ENCODE results near the gene RMC1. TPM values are rescaled to one million over a fixed set of nuclear protein-coding genes. Genes with fewer than 3 reads are reported as not detected.

Gene RMC1
- total and polyA plus RNA-seq, 9 donors = 9.7 to 14.5 (median 13.1) TPM

DNA sequence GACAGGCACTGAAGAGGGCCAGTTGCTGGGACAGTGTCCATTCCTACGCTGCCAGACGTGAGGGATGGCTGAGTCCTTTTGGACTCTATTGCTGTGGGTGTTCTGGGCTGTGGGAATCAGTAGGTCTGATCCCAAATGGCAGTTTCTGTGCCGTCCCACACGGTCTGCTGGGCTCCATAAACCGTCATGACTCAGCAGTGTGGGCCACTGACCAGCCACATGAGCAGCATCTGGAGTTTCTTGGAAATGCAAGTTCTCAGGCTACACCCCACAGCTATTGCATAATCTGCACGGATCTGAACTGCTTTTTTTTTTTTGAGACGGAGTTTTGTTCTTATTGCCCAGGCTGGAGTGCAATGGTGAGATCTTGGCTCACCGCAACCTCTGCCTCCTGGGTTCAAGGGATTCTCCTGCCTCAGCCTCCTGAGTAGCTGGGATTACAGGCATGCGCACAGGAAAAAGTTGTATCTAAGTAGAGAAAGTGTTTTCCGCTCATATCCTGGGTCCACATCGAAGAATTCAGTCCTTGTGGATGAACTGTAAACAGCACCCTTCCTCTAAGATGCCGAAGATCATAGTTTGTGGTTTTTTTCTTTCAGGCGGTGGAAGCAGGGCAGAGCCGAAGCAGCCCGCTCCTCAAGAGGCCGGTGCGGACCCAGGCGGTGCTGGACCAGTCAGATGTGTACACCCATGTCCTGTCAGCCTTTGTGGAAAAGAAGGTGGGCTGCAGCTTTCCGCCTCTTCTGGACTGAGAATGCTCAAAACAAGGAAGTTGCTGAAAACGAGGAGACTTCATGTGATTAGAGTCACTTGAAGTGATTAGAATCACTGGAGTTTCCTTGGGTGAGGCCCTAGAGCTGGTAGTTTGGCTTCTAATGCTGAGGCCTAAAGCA, 25.5 kb downstream of the RMC1 start:
- WGBS (ENCODE audit: insufficient coverage) = 85% methylated on average over 16 of the region's 20 CpGs
- Histone ChIP-seq H3K27me3 (ENCODE audit: control insufficient read depth, insufficient read depth, low read length) (no peaks in the 10 kb centered on the region), H3K4me3 (ENCODE audit: low read length) (no peak overlapping the region), H3K36me3 (ENCODE audit: control insufficient read depth, insufficient read depth, low read length) (peaks cover 66% of the 10 kb centered on the region), H3K4me1 (ENCODE audit: control insufficient read depth, insufficient read depth, low read length) (no peaks in the 10 kb centered on the region), H3K27ac (ENCODE audit: low read length) (no peak overlapping the region), H3K9me3 (replicated peaks; ENCODE audit: control insufficient read depth, low read depth, low read length) (no peaks in the 10 kb centered on the region)
- no peak for DNase-seq

DNA sequence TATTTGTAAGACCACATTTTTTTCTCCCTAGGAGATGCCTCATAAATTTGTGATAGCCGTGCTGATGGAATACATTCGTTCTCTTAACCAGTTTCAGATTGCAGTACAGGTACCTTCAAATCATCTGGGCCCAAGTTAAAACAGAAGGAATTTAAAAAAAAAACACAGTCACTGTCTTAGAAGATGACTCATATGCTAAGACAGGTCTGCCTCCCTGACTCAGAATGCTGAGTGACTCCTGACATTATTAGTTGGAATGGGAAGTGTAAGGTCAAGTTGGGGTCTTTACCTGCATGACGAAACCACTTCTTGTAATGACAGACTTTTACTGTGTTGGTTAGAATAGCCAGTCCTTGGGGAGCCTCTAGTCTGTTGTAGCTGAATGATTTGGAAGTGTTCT, 26.3 kb downstream of the RMC1 start:
- Histone ChIP-seq H3K36me3 (ENCODE audit: control insufficient read depth, insufficient read depth, low read length) (peaks cover 72% of the 10 kb centered on the region), H3K9me3 (replicated peaks; ENCODE audit: control insufficient read depth, low read depth, low read length) (no peaks in the 10 kb centered on the region), H3K27me3 (ENCODE audit: control insufficient read depth, insufficient read depth, low read length) (no peaks in the 10 kb centered on the region), H3K4me3 (ENCODE audit: low read length) (no peak overlapping the region), H3K27ac (ENCODE audit: low read length) (no peak overlapping the region), H3K4me1 (ENCODE audit: control insufficient read depth, insufficient read depth, low read length) (no peaks in the 10 kb centered on the region)
- DNase-seq = no peak
- WGBS (ENCODE audit: insufficient coverage) = 76% methylated on average over 2 of the region's 3 CpGs

DNA sequence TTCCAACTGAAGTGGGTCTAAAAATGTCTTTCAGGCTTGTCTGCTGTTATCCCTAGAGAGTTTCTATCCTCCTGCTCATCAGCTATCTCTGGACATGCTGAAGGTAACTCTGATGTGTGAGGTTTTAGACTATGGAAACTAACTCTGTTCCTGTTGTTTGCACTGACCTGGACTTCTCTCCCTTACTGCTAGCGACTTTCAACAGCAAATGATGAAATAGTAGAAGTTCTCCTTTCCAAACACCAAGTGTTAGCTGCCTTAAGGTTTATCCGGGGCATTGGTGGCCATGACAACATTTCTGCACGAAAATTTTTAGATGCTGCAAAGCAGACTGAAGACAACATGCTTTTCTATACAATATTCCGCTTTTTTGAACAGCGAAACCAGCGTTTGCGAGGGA, 26.9 kb downstream of the RMC1 start:
- no peaks in the 10 kb centered on the region for H3K9me3 ChIP-seq (replicated peaks; ENCODE audit: control insufficient read depth, low read depth, low read length)
- no peak overlapping the region for H3K4me3 ChIP-seq (ENCODE audit: low read length)
- no peaks in the 10 kb centered on the region for H3K4me1 ChIP-seq (ENCODE audit: control insufficient read depth, insufficient read depth, low read length)
- WGBS (ENCODE audit: insufficient coverage) = 80% methylated on average over 4 of the region's 7 CpGs
- no peak for DNase-seq
- no peaks in the 10 kb centered on the region for H3K27me3 ChIP-seq (ENCODE audit: control insufficient read depth, insufficient read depth, low read length)
- H3K36me3 ChIP-seq (ENCODE audit: control insufficient read depth, insufficient read depth, low read length) = peaks cover 78% of the 10 kb centered on the region
- no peak overlapping the region for H3K27ac ChIP-seq (ENCODE audit: low read length)

DNA sequence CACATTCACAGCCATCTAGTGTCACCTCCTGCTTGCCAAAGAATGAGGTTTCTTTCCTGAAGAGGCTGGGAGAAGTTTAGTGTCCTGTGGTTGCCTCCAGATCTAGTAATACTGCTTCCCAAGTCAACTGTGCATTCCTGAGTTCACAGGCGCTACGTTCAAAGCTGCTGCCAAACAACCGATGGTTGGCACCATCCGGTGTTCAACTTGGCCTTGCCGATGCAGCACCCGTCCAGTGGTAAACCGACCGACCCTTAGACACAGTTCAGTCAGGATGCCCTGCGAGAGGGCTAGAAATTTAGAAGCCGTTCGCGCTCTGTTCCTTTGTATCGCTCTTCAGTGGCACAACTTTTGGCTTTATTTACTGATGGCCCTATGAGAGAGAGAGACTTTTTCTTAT, 28.6 kb downstream of the RMC1 start:
- H3K4me3 ChIP-seq (ENCODE audit: low read length) = no peak overlapping the region
- no peak for DNase-seq
- no peaks in the 10 kb centered on the region for H3K27me3 ChIP-seq (ENCODE audit: control insufficient read depth, insufficient read depth, low read length)
- H3K27ac ChIP-seq (ENCODE audit: low read length) = no peak overlapping the region
- peaks cover 78% of the 10 kb centered on the region for H3K36me3 ChIP-seq (ENCODE audit: control insufficient read depth, insufficient read depth, low read length)
- 91% methylated on average over 13 of the region's 13 CpGs for WGBS (ENCODE audit: insufficient coverage)
- H3K9me3 ChIP-seq (replicated peaks; ENCODE audit: control insufficient read depth, low read depth, low read length) = no peaks in the 10 kb centered on the region
- H3K4me1 ChIP-seq (ENCODE audit: control insufficient read depth, insufficient read depth, low read length) = peaks cover 15% of the 10 kb centered on the region

DNA sequence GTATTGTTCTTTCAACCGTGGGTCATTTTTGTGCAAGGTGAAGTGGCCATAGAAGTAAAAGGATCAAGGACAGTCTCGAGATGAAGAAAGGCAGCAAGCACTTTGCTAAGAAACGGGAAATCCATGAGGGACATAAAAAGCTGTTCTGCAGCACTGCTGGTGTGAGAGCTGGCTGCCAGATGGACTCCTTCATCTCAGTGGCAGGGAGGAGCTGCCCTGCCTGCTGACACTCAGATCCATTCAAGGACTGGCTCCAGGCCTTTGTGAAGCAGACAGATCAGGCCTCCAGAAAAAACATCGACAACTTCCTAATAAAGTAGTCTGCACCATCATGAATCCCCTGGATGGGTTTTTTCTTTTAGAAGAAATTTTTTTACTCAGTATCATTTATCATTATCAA, 29.5 kb downstream of the RMC1 start:
- no peak overlapping the region for H3K4me3 ChIP-seq (ENCODE audit: low read length)
- no peak overlapping the region for H3K27ac ChIP-seq (ENCODE audit: low read length)

DNA sequence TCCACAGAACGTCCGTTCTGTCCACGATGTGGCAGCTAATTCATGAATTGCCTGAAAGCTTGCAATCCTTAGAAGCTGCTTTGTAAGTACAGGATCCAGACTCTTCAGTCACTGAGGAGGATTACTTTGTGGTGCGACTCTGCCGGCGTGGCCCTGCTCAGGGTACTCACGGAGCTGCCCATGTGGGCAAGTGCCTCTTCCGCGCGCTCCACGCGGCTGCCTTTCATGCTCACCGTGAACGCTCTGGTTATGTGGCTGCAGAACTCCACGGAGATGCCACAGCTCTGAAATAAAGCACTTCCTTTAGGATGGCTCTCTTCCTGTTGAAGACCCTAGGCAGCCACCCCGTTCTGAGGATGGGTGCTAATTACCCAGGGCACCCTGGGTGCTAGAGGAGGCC, 31.0 kb downstream of the RMC1 start:
- Histone ChIP-seq H3K27ac (ENCODE audit: low read length) (no peak overlapping the region), H3K27me3 (ENCODE audit: control insufficient read depth, insufficient read depth, low read length) (no peaks in the 10 kb centered on the region), H3K4me3 (ENCODE audit: low read length) (no peak overlapping the region), H3K4me1 (ENCODE audit: control insufficient read depth, insufficient read depth, low read length) (peaks cover 32% of the 10 kb centered on the region), H3K36me3 (ENCODE audit: control insufficient read depth, insufficient read depth, low read length) (peaks cover 80% of the 10 kb centered on the region), H3K9me3 (replicated peaks; ENCODE audit: control insufficient read depth, low read depth, low read length) (no peaks in the 10 kb centered on the region)
- no peak for DNase-seq
- WGBS (ENCODE audit: insufficient coverage) = 93% methylated on average over 16 of the region's 16 CpGs

More for the DNA sequence above, 29.5 kb downstream of the RMC1 start:
- Histone ChIP-seq H3K36me3 (ENCODE audit: control insufficient read depth, insufficient read depth, low read length) (peaks cover 76% of the 10 kb centered on the region), H3K4me1 (ENCODE audit: control insufficient read depth, insufficient read depth, low read length) (peaks cover 23% of the 10 kb centered on the region), H3K9me3 (replicated peaks; ENCODE audit: control insufficient read depth, low read depth, low read length) (no peaks in the 10 kb centered on the region), H3K27me3 (ENCODE audit: control insufficient read depth, insufficient read depth, low read length) (no peaks in the 10 kb centered on the region)
- 50% methylated on average over 3 of the region's 4 CpGs for WGBS (ENCODE audit: insufficient coverage)
- DNase-seq = no peak

DNA sequence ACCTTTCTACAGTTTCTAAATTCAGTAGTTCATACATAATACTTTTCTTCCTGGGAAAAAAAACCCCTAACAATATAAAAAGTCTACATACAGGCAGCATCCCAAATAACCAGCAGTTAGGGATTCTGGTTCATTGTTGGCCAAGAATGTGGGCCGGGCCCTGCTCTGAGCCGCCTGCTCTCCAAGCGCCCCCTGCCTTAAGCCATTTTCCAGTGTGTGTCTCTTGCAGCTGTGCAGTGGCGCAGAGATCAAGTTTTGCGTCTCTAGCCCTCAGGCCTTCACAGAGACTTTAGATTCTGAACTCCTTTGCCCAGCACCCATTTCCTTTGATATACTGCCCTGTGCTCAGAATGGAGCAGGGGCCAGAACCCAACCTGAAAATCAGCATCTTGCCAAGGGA, 32.9 kb downstream of the RMC1 start:
- 54% methylated on average over 5 of the region's 5 CpGs for WGBS (ENCODE audit: insufficient coverage)
- Histone ChIP-seq H3K9me3 (replicated peaks; ENCODE audit: control insufficient read depth, low read depth, low read length) (no peaks in the 10 kb centered on the region), H3K36me3 (ENCODE audit: control insufficient read depth, insufficient read depth, low read length) (peaks cover 83% of the 10 kb centered on the region), H3K27me3 (ENCODE audit: control insufficient read depth, insufficient read depth, low read length) (no peaks in the 10 kb centered on the region), H3K4me3 (ENCODE audit: low read length) (no peak overlapping the region), H3K4me1 (ENCODE audit: control insufficient read depth, insufficient read depth, low read length) (peaks cover 41% of the 10 kb centered on the region), H3K27ac (ENCODE audit: low read length) (peak overlapping the region; percentile 49)
- DNase-seq = peak; percentile 61

DNA sequence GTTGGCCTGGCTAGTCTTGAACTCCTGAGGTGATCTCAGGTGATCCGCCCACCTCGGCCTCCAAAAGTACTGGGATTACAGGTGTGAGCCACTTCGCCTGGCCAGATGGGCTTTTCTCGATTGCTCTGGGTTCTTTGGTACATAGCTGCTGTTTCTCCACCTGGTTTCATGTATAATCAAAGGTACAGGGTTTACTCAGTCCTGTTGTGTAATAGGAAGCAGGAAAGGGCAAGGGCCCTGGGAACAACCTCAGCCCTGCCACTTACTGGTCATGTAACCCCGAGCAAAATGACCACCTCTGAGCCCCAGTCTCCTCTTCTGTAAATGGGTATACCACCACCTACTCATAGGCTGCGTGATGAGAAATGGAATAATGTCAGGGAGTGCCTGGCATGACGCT, 34.0 kb downstream of the RMC1 start:
- H3K4me3 ChIP-seq (ENCODE audit: low read length) = no peak overlapping the region
- H3K27me3 ChIP-seq (ENCODE audit: control insufficient read depth, insufficient read depth, low read length) = no peaks in the 10 kb centered on the region
- WGBS (ENCODE audit: insufficient coverage) = 95% methylated on average over 2 of the region's 7 CpGs
- peaks cover 44% of the 10 kb centered on the region for H3K4me1 ChIP-seq (ENCODE audit: control insufficient read depth, insufficient read depth, low read length)
- no peaks in the 10 kb centered on the region for H3K9me3 ChIP-seq (replicated peaks; ENCODE audit: control insufficient read depth, low read depth, low read length)
- H3K36me3 ChIP-seq (ENCODE audit: control insufficient read depth, insufficient read depth, low read length) = peaks cover 87% of the 10 kb centered on the region
- peak overlapping the region; percentile 6 for H3K27ac ChIP-seq (ENCODE audit: low read length)
- DNase-seq = no peak

DNA sequence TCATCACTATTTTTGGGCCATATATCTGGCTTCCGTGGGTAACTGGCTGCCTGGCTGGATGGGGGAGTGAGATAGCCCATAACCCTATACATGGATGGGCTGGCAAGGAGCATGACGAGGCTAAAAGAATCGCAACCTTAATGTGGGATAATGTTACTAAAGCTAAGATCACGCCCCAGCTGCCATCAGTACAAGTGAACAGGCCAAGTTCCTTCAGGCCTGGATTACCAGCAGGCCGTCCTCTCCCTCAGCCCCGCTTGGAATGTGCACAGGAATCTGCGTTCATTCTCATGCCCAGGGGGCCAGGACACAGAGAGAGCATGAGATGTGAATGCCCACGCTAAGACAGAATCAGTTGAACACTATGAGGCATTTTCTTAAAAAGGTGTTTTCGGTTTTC, 34.7 kb downstream of the RMC1 start:
- Histone ChIP-seq H3K36me3 (ENCODE audit: control insufficient read depth, insufficient read depth, low read length) (peaks cover 87% of the 10 kb centered on the region), H3K4me1 (ENCODE audit: control insufficient read depth, insufficient read depth, low read length) (peaks cover 45% of the 10 kb centered on the region), H3K27me3 (ENCODE audit: control insufficient read depth, insufficient read depth, low read length) (no peaks in the 10 kb centered on the region), H3K4me3 (ENCODE audit: low read length) (no peak overlapping the region), H3K9me3 (replicated peaks; ENCODE audit: control insufficient read depth, low read depth, low read length) (no peaks in the 10 kb centered on the region), H3K27ac (ENCODE audit: low read length) (peak overlapping the region; percentile 66)
- WGBS (ENCODE audit: insufficient coverage) = 92% methylated on average over 7 of the region's 9 CpGs
- DNase-seq = peak; percentile 48

DNA sequence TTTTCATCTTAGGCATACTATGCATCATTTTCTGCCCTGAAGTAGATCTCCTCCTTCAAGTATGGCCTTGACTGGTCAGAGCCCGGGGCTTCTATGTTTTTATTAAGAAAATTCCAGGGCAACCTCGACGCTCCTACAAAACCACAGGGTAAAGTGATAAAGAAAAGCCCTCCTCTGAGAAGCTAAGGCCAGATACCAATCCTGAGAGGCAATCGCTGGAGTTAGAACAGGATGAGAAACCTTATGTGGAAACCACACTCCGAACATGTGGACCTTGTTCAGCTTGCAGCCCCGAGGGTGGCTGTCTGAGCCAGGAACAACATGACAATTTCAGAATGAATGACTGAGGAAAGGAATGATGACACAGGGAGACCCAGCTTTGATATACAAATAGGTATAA, 35.6 kb downstream of the RMC1 start:
- peaks cover 45% of the 10 kb centered on the region for H3K4me1 ChIP-seq (ENCODE audit: control insufficient read depth, insufficient read depth, low read length)
- 82% methylated on average over 3 of the region's 6 CpGs for whole genome bisulfite sequencing (ENCODE audit: insufficient coverage)
- DNase-seq = no peak
- H3K27ac ChIP-seq (ENCODE audit: low read length) = peak overlapping the region; percentile 66
- H3K9me3 ChIP-seq (replicated peaks; ENCODE audit: control insufficient read depth, low read depth, low read length) = no peaks in the 10 kb centered on the region
- H3K4me3 ChIP-seq (ENCODE audit: low read length) = no peak overlapping the region
- no peaks in the 10 kb centered on the region for H3K27me3 ChIP-seq (ENCODE audit: control insufficient read depth, insufficient read depth, low read length)
- H3K36me3 ChIP-seq (ENCODE audit: control insufficient read depth, insufficient read depth, low read length) = peaks cover 89% of the 10 kb centered on the region
